Activated T-helper 1 cell treated with Interleukin-2 at 50 U/mL for 16 hours (primary cell): ENCODE measurements around the gene CDK15.

Source experiments
- DNase-seq: peaks from one replicate; pipeline ENCODE4 v3.0.0-alpha.2; 2020; ENCODE audit warnings: low read depth

CDK15 gene

DNA sequence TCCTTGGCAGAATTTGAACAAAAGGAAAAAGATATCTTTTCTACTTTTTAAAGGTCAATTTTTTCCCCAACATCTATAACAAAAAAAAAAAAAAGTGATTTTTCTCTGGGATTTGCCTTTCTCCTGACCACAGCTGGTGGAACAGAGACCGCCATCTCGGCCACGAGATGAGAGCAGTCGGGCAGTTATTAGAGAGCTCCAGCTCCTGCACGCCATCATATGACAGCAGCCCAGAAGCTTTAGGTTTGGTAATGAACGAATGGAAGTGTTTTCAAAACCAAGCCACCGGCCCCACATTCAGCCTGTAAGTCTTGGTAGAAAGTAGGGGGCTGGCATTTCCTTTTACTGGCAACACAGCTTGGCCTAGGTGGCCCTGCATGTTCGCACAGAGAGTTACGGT is 132.4 kb downstream of the CDK15 start:
- DNase-seq: no peak

DNA sequence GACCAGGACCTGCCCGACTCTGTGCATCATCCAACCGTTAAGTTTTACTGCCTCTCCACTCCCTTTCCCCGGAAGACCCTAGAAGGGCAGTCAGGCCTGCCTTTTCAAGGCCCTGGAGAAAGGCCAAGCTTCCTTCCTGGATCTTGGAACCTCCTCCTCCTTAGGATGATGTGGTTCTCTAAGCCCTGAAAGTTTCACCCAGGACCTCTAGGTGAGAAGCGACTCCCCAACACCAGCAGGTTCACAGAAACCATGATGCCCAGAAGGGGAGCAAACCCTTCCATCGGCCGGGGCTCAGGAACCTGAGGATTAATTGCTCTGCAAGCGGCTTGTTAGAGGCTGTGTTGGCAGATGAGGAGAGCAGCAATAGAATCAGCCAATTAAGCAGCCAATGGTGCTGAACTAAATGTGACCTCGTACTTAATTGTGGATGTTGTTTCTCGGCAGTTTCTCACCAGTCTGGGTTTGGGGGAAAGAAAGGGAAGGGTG is 133.2 kb downstream of the CDK15 start:
- no peak for DNase-seq

DNA sequence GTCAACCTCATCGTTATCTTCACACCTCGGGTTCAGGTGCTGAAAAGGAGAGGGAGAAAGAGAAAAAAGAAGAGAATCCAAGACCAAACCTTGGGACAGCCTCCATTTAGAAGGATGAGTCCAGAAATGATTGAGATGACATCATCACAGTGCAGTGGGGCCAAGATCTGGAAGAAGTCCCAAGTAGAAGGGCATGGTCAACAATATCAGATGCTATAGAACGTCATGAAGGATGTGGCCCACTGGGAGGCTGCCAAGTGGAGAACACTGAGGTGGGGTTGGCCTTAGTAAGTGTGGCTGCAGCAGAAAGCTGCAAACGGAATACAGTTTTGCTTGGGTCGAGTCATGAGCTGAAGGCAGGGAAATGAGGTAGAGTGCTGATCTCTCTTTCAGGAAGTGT is 136.2 kb downstream of the CDK15 start:
- DNase-seq: no peak
